Central memory CD8-positive, alpha-beta T cell (primary cell): ENCODE measurements around the gene CD7.
A peak's percentile ranks its signal among the peaks of the same experiment; 100 is the strongest.

Source experiments
- ATAC-seq: fragments of 150-1000 bp; cut with Tn5 transposase; replicated peaks from 2 replicates; pipeline ENCODE4 v1.10.0; 2022; ENCODE audit warnings: mild to moderate bottlenecking, moderate FRiP score, moderate number of reproducible peaks; ENCODE audit not compliant: poor library complexity, severe bottlenecking; ENCODE audit errors: extremely low read depth
- DNase-seq, 2 donors: peaks; one replicate each; pipeline ENCODE4 v3.0.0; 2021; ENCODE audit warnings: low spot score in 2 of 2
- H3K27ac Mint-ChIP-seq: one replicate; pipeline ENCODE4 v1.8.0; 2022; ENCODE audit warnings: low read depth, mild to moderate bottlenecking, moderate library complexity, mixed read lengths
- H3K27me3 Mint-ChIP-seq: one replicate; pipeline ENCODE4 v1.8.0; 2022; ENCODE audit warnings: mixed read lengths
- H3K36me3 Mint-ChIP-seq: one replicate; pipeline ENCODE4 v1.8.0; 2022; ENCODE audit warnings: mild to moderate bottlenecking, moderate library complexity, mixed read lengths; ENCODE audit not compliant: insufficient read depth
- H3K4me1 Mint-ChIP-seq: one replicate; pipeline ENCODE4 v1.8.0; 2022; ENCODE audit warnings: mixed read lengths
- H3K4me3 Mint-ChIP-seq: one replicate; pipeline ENCODE4 v1.8.0; 2022; ENCODE audit warnings: mild to moderate bottlenecking, moderate library complexity, mixed read lengths
- H3K9me3 Mint-ChIP-seq: one replicate; pipeline ENCODE4 v1.8.0; 2022; ENCODE audit warnings: mixed read lengths

The CD7 gene

GRCh38 chr17:82311971-82312370 lies 5.4 kb downstream of the CD7 start:
- ATAC-seq (no peak), DNase-seq (no peak)
- peaks cover 22% of the 10 kb centered on the region for H3K36me3 Mint-ChIP-seq
- no peak overlapping the region for H3K27ac Mint-ChIP-seq
- H3K27me3 Mint-ChIP-seq = no peaks in the 10 kb centered on the region
- no peaks in the 10 kb centered on the region for H3K9me3 Mint-ChIP-seq
- H3K4me1 Mint-ChIP-seq = peaks cover 10% of the 10 kb centered on the region
- H3K4me3 Mint-ChIP-seq = no peak overlapping the region

- no peaks in the 10 kb centered on the region for H3K9me3 Mint-ChIP-seq
- no peak overlapping the region for H3K27ac Mint-ChIP-seq
- peaks cover 14% of the 10 kb centered on the region for H3K4me1 Mint-ChIP-seq
- DNase-seq (no peak), ATAC-seq (no peak)
- no peaks in the 10 kb centered on the region for H3K27me3 Mint-ChIP-seq
- H3K36me3 Mint-ChIP-seq = peaks cover 13% of the 10 kb centered on the region
- no peak overlapping the region for H3K4me3 Mint-ChIP-seq
Observed at GRCh38 chr17:82310877-82311276, 6.5 kb downstream of the CD7 start.

- H3K4me1 Mint-ChIP-seq = peaks cover 14% of the 10 kb centered on the region
- H3K27ac Mint-ChIP-seq = peak overlapping the region; percentile 19
- ATAC-seq = no peak
- H3K4me3 Mint-ChIP-seq = no peak overlapping the region
- peaks cover 7% of the 10 kb centered on the region for H3K36me3 Mint-ChIP-seq
- no peak for DNase-seq
- no peaks in the 10 kb centered on the region for H3K9me3 Mint-ChIP-seq
- no peaks in the 10 kb centered on the region for H3K27me3 Mint-ChIP-seq
Observed at GRCh38 chr17:82309656-82310570, 7.5 kb downstream of the CD7 start.

- Mint-ChIP-seq H3K4me1 (peaks cover 40% of the 10 kb centered on the region), H3K27me3 (no peaks in the 10 kb centered on the region)
Observed at GRCh38 chr17:82305727-82306300, 11.6 kb downstream of the CD7 start.

GRCh38 chr17:82304826-82305726 lies 12.3 kb downstream of the CD7 start:
- no peak for DNase-seq
- Mint-ChIP-seq H3K4me1 (peaks cover 47% of the 10 kb centered on the region), H3K36me3 (peaks cover 6% of the 10 kb centered on the region), H3K27me3 (no peaks in the 10 kb centered on the region), H3K9me3 (no peaks in the 10 kb centered on the region), H3K27ac (peak overlapping the region; percentile 49), H3K4me3 (peak overlapping the region; percentile 40)
- ATAC-seq = no peak

More at GRCh38 chr17:82305727-82306300, 11.6 kb downstream of the CD7 start:
- DNase-seq (no peak), ATAC-seq (no peak)
- H3K4me3 Mint-ChIP-seq = peak overlapping the region; percentile 40
- H3K36me3 Mint-ChIP-seq = peaks cover 3% of the 10 kb centered on the region
- H3K27ac Mint-ChIP-seq = peak overlapping the region; percentile 49
- H3K9me3 Mint-ChIP-seq = no peaks in the 10 kb centered on the region

GRCh38 chr17:82303944-82304808 lies 13.2 kb downstream of the CD7 start:
- Mint-ChIP-seq H3K27ac (peak overlapping the region; percentile 99), H3K36me3 (peaks cover 6% of the 10 kb centered on the region), H3K9me3 (no peaks in the 10 kb centered on the region), H3K4me1 (peaks cover 56% of the 10 kb centered on the region), H3K4me3 (peak overlapping the region; percentile 80), H3K27me3 (no peaks in the 10 kb centered on the region)
- ATAC-seq (no peak), DNase-seq (no peak)

GRCh38 chr17:82302991-82303943 lies 14.1 kb downstream of the CD7 start:
- peak; percentile 39 for ATAC-seq

GRCh38 chr17:82302568-82302963 lies 14.8 kb downstream of the CD7 start:
- peak overlapping the region; percentile 99 for H3K27ac Mint-ChIP-seq
- ATAC-seq (no peak), DNase-seq (no peak)
- no peaks in the 10 kb centered on the region for H3K27me3 Mint-ChIP-seq
- peaks cover 15% of the 10 kb centered on the region for H3K36me3 Mint-ChIP-seq
- H3K4me3 Mint-ChIP-seq = peak overlapping the region; percentile 80
- H3K9me3 Mint-ChIP-seq = no peaks in the 10 kb centered on the region
- H3K4me1 Mint-ChIP-seq = peaks cover 72% of the 10 kb centered on the region

More at GRCh38 chr17:82302991-82303943, 14.1 kb downstream of the CD7 start:
- Mint-ChIP-seq H3K9me3 (no peaks in the 10 kb centered on the region), H3K4me1 (peaks cover 65% of the 10 kb centered on the region), H3K4me3 (peak overlapping the region; percentile 80), H3K27ac (peak overlapping the region; percentile 99), H3K36me3 (peaks cover 9% of the 10 kb centered on the region), H3K27me3 (no peaks in the 10 kb centered on the region)
- no peak for DNase-seq

GRCh38 chr17:82301916-82302567 lies 15.4 kb downstream of the CD7 start:
- H3K9me3 Mint-ChIP-seq = no peaks in the 10 kb centered on the region
- DNase-seq (no peak), ATAC-seq (no peak)
- peak overlapping the region; percentile 80 for H3K4me3 Mint-ChIP-seq
- peak overlapping the region; percentile 99 for H3K27ac Mint-ChIP-seq
- H3K36me3 Mint-ChIP-seq = peaks cover 19% of the 10 kb centered on the region
- H3K4me1 Mint-ChIP-seq = peaks cover 76% of the 10 kb centered on the region
- no peaks in the 10 kb centered on the region for H3K27me3 Mint-ChIP-seq

- H3K4me3 Mint-ChIP-seq = peak overlapping the region; percentile 80
- H3K36me3 Mint-ChIP-seq = peaks cover 24% of the 10 kb centered on the region
- peaks cover 75% of the 10 kb centered on the region for H3K4me1 Mint-ChIP-seq
- H3K9me3 Mint-ChIP-seq = no peaks in the 10 kb centered on the region
- ATAC-seq (no peak), DNase-seq (no peak)
- no peaks in the 10 kb centered on the region for H3K27me3 Mint-ChIP-seq
- H3K27ac Mint-ChIP-seq = peak overlapping the region; percentile 99
Observed at GRCh38 chr17:82301300-82301915, 16.0 kb downstream of the CD7 start.
